Right ventricle myocardium superior (tissue), 1 donor: ENCODE results near the gene RREB1. TPM values are rescaled to one million over a fixed set of nuclear protein-coding genes. Genes with fewer than 3 reads are reported as not detected.

ENCODE experiments used
- ATAC-seq: fragments of 200-7000 bp; cut with Tn5 transposase; one replicate; pipeline ENCODE4 v1.9.1; 2020; ENCODE audit warnings: mild to moderate bottlenecking; ENCODE audit not compliant: poor library complexity
- DNase-seq: peaks from one replicate; pipeline ENCODE4 v3.0.0-alpha.2; 2020
- intact Hi-C: fragments of 100-400 bp; cut with DNase I; formaldehyde crosslinking; loops from one replicate; pipeline ENCODE4 v1.11.2; 2022
- total RNA-seq: library from RNA; stranded (reverse); fragmentation: NEBNext Ultra II Directional; extraction: Animal tissue kit (Norgen Biotek cat#: 25700); gene quantifications from one replicate; pipeline ENCODE4 v1.2.1, GENCODE V29; 2021
- donor health status: DM: no; HTN: yes; CAD: no; lungs with severe emphysema.

The RREB1 gene
- total RNA-seq, 1 donor from 2014 or later: 34.2 TPM

GRCh38 chr6:7282097-7282906 is 174.5 kb downstream of the RREB1 start:
- ATAC-seq: no peak
- intact Hi-C loops: loop anchor here (10.0 kb wide), 1 partner anchor 332 kb away; no protein-coding TSS in a partner anchor
- no peak for DNase-seq

- no peak for ATAC-seq
- intact Hi-C loops: loop anchor here (10.0 kb wide), 1 partner anchor 331 kb away; no protein-coding TSS in a partner anchor
- no peak for DNase-seq
Measured at GRCh38 chr6:7283676-7284075, 175.9 kb downstream of the RREB1 start.

- DNase-seq (no peak), ATAC-seq (no peak)
- intact Hi-C loops: loop anchor here (10.0 kb wide), 1 partner anchor 329 kb away; no protein-coding TSS in a partner anchor
Measured at GRCh38 chr6:7285416-7285815, 177.7 kb downstream of the RREB1 start.

GRCh38 chr6:7290079-7290478 is 182.3 kb downstream of the RREB1 start:
- ATAC-seq (no peak), DNase-seq (no peak)
- intact Hi-C loops: loop anchor here (10.0 kb wide), 1 partner anchor 285 kb away; no protein-coding TSS in a partner anchor

GRCh38 chr6:7292596-7293255 is 185.0 kb downstream of the RREB1 start:
- intact Hi-C loops: loop anchor here (10.0 kb wide), 1 partner anchor 282 kb away; no protein-coding TSS in a partner anchor
- no peak for DNase-seq
- ATAC-seq: no peak

GRCh38 chr6:7295916-7296315 is 188.2 kb downstream of the RREB1 start:
- DNase-seq: no peak
- intact Hi-C loops: loop anchor here (10.0 kb wide), 1 partner anchor 279 kb away; no protein-coding TSS in a partner anchor
- no peak for ATAC-seq

GRCh38 chr6:7296602-7297001 is 188.8 kb downstream of the RREB1 start:
- DNase-seq (no peak), ATAC-seq (no peak)
- intact Hi-C loops: loop anchor here (10.0 kb wide), 1 partner anchor 278 kb away; no protein-coding TSS in a partner anchor

GRCh38 chr6:7298113-7298512 is 190.4 kb downstream of the RREB1 start:
- DNase-seq (no peak), ATAC-seq (no peak)
- intact Hi-C loops: loop anchor here (10.0 kb wide), 1 partner anchor 277 kb away; no protein-coding TSS in a partner anchor

- no peak for DNase-seq
- intact Hi-C loops: no loop called here
- ATAC-seq: no peak
Measured at GRCh38 chr6:7300926-7301325, 193.2 kb downstream of the RREB1 start.

Other genes starting within 250 kb of the RREB1 start
- 47.5 TPM for gene SSR1, start 205.2 kb downstream of the RREB1 start, total RNA-seq